NCI-H2107 treated with DMSO at 0.1 percent for 48 hours (cell line): ENCODE data around the gene SLC8A2.
"Not testable (repeated sequence)": the region's sequence is repeated elsewhere in the genome, so short reads cannot be mapped to it uniquely, and the experiment has no call there.

Experiments used
- DNase-seq: peaks from one replicate; lab custom pipeline; 2025; ENCODE audit not compliant: unreplicated experiment; lab: John Stamatoyannopoulos, UW

The SLC8A2 gene

DNA sequence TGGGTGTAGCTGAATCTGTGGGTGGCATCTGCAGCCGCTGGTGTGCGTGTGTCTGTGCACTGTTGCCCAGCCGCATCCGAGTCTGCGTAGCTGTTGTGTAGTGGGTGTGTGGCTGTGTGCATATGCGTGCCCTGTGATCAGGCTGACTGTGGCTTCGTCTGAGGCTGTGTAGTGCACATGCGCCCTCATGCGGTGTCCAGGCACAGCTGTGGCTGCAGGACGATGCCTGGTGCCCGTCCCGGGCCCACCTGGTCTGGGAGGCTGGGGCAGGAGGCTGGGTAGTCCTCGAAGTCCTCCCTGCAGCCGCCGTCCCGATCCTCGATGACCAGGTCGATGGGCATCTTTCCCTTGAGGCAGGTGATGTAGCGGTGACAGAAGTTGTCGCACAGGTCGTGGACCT is 57.2 kb downstream of the SLC8A2 start:
- no peak for DNase-seq

DNA sequence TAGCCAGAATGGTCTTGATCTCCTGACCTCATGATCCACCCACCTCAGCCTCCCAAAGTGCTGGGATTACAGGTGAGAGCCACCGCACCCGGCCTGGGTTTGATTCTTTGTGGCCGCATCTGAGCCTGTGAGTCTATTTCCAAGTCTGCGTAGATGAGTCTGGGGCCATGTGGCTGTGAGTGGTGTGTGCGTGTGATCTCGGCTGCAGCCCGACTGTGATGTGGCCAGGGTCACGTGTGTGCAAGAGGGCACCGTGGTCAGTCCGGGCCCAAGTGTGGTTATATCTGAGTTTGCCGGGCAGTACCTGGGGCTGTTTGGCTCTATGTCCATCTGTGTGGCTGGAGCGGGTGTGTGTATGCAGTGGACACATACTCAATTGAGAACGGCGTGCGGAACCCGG is 57.8 kb downstream of the SLC8A2 start:
- DNase-seq = no peak

DNA sequence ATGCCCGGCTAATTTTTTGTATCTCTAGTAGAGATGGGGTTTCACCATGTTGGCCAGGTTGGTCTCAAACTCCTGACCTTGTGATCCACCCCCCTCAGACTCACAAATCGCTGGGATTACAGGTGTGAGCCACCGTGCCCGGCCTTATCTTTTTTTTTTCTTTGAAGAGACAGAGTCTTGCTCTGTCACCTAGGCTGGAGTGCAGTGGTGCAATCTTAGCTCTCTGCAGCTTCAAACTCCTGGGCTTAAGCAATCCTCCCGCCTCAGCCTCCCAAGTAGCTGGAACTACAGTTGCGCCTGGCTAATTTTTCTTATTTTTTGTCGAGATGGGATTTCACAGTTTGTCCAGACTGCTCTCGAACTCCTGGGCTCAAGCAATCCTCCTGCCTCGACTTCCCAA is 60.0 kb downstream of the SLC8A2 start:
- DNase-seq = not testable (repeated sequence)

DNA sequence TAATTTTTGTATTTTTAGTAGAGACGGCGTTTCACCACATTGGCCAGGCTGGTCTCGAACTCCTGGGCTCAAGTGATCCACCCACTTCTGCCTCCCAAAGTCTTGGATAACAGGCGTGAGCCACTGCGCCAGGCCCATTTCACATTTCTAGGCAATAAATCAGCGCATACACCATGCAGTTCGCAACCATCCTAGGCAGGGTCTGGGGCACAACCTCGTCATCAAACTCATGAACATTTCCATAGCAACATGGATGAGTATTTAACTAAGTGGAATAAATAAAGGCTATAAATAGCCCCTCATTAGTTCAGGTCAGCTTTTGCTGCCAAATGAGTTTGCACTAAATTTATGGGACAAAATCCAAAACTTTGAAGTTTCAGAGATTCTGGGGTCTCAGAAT is 60.6 kb downstream of the SLC8A2 start:
- DNase-seq = no peak

DNA sequence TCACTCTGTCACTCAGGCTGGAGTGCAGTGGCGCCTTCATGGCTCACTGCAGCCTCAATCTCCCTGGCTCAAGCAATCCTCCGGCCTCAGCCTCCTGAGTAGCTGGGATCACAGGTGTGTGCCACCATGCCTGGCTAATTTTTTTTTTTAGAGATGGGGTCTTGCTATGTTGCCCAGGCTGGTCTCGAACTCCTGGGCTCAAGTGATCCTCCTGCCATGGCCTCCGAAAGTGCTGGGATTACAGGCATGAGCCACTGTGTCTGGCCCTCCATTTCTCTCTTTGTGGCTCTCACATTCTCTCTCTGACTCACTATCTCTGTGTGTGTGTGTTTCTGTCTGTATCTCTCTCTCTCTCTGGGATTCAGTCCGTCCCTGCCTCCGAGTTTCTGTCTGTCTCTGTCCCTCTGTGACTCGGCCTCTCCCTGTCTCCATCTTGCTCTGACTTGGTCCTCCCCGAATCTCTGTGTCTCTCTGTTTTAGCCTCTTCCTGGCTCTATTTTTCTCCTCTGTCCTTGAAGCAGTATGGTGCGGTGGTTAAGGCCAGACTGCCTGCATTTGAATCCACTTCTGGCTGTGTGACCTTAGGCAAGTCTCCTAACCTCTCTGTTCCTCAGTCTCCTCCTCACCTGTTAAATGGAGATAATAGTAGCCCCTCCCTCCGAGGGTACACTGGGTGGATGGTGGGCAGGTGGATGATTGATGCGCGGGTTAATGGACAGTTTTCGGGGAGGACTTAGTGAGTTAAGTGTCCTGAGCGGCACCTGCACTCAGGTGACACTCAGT is 63.3 kb downstream of the SLC8A2 start:
- DNase-seq = no peak

DNA sequence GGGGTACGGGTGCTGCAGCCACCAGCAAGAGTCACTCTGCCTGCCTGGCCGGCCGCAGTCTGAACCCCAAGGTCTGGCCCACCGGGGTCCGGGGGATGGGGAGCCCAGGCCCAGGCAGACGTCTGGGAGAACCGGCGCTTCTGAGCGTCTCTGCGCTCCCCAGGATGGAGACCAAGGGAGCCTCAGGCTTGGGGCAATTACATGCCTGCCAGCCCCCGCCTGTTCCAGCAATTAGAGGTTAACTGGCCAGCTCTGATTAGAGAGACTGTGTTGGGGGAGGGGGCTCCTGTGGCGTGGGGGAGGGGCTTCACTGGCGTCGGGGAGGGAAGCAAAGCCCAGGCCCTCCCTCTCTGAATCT is 64.3 kb downstream of the SLC8A2 start:
- DNase-seq = no peak

DNA sequence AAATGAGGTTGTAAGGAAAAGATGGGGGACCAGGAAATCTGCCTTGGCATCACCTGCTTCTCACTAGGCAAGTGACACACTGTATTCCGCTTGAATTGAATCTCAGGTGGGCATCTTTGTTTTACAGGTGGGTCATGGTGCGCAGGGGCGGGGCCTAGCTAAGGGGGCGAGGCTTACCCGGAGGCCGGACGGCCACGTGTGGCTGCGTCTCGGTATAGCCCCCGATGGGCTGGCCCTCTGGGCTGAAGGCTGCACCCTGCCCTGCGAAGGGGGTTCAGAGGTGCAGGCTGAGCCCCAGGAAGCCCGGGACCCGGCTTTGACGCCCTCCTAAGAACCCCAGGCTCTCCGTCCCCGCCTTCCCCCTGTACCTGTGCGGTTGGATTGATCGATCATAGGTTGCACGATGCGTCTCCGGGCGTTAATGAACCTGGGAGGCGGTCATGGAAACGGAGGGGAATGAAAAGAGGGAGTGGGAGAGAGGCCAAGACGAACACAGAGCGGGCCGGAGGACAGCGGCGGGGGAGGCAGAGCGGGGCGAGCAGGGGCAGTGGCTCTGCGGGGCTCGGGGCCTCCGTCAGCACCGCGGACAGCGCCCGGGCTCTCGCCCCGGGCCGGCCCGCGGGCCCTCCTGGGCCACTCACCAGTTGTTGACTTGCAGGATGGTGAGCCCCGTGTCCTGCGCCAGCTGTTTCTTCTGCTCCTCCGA is 64.8 kb downstream of the SLC8A2 start:
- no peak for DNase-seq

DNA sequence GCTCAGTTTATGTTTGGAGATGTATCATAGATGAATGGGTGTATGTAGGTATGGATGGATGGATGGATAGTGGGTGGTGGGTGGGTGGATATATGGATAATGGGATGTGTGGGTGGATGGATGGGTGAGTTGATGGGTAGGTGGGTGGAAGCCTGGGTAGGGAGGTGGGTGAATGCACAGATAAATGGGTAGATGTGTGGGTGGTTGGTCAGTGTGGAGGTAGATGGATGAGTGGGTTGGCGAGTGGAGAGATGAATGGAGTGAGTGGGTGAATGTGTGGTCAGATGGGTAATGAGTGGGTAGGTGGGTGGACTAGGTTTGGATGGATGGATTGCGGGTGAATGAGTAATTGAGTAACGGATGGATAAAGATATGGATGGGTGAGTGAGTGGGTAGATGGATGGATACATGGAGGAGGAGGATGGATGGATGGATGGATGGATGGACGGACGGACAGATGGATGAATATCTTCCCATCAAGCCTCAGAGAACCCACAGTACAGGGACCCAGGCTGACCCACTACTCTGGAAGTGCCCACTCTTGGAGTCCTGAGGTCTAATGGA is 65.8 kb downstream of the SLC8A2 start:
- no peak for DNase-seq

DNA sequence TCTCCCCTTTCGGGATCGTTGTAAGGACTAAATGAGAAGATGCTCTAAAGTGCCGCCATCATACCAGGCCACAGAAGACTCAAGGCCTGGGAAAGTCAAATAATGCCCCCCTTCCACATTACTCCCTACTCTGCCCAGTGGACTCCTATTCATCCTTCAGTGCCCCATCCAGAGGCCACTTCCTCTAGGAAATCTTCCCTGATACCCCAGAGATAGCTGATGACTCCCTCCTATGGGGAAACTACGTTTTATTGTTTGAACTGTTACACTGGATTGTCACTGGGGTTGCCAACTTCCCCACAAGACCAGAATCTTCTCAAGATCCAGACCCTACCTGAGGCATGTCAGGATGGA is 66.5 kb downstream of the SLC8A2 start:
- no peak for DNase-seq

DNA sequence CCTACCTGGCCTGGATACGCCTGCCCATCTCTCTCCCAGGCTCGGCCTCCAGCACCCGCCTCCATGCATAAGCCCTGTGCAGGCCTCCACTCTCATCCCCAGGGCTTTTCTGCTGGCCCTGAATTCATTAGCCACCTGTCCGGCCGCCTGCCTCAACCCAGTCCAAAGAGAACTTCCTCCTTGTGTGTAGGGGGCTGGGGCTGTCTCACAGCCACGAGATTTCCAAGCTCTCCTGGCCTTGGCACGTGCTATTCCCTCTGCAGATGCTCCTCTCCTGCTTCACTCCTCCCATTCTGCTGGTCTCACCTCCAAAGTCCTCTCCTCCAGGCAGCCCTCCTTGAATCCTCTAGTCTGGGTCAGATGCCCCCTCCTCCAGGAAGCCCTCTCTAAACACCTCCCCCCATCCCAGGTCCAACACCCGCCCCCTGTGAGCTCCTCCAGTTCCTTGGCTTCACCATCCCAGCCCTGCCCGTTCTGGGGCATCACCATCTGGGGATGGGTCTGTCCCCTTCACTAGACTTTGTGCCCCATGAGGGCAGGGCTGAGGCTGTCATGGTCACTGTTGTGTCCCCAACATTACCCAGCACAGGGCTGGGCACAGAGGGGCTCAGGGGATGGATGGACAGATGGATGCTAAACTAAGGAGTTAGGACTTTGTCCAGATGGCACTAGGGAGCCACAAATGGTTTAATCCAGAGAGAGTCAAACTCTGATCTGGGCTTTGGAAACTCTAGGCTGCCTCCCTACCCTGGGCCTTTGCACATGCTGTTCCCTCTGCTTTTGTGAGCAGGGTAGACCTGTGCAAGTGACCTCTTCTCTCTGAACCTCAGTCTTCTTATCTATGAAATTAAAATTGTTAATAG is 67.1 kb downstream of the SLC8A2 start:
- DNase-seq = no peak

DNA sequence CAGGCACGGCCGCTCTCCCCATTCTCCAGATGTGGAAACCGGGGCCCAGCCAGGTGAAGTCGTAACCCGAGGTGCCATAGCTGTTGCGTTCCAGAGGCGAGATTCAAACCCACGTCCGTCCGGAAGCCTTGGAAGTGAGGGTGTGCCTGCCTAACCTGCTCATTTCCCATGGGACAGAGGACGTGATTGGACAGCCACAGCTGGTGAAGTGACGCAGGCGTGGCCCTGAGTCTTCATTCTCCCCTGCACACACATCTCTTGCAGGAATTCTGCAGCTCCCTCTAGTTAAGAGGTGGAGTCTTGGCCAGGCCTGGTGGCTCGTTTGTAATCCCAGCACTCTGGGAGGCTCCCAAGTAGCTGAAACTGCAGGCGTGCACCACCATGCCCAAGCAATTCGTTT is 69.2 kb downstream of the SLC8A2 start:
- no peak for DNase-seq

DNA sequence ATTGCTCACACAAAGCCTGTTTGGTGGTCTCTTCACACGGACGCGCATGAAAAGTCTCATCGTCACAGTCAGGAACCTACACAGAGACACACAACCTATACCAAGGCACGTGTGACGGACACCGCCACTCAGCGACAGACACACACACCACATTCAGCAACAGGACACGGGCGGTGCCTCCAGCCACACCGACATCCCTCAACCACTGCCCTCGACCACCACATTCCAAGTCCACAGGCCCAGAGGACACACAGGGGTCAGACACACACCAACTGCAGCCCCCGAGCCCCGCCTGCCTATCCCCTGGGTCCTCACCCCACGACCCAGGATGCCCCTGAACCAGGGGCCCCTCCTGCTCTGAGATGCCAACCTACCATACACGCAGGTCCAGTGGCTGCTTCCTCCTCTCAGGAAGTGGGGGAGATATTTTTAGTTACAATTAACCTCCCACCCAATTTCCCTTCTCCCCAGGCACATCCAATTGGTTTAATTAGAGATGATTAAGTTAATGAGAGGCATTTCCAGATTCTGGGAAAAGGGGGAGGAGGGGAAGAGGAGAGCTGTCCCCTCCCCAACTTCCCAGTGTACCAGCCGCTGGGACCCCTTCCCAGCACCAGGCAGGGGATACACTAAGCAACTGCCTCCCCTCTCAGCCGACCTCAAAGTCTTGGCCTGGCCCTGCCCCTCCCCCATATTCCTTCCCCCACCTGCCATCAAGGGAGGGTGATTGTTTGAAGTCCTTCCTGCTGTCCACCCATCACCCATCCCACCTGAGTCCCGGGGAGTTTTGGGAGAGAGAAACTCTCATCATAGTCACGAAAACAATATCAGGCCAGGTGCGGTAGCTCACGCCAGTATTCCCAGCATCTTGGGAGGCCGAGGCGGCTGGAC is 72.7 kb downstream of the SLC8A2 start:
- DNase-seq = no peak

DNA sequence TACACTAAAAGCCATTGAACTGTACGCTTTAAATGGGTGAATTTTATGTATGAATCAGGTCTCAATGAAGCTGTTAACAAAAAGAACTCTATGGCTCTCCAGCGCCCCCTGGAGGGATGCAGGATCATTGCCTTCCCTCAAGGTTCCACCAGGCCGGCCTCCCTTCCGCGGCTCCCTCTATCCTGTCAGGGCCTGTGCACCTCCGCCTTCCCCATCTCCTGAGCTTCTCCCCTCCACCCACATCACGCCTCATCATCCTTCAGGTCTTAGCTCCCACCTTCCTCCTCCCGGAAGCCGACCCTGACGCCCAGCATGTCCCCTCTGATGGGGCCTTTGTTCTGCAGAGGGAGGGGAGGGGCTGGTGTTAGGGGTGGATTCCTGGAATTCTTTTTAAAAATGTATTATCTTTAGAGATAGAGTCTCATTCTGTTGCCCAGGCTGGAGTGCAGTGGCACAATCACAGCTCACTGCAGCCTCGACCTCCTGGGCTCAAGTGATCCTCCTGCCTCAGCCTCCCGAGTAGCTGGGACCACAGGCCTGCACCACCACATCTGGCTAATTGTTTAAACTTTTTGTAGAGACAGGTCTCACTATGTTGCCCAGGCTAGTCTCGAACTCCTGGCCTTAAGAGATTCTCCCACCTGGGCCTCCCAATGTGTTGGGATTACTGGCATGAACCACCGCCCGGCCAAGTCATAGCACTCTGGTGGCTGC is 80.0 kb downstream of the SLC8A2 start:
- DNase-seq = peak; percentile 48

DNA sequence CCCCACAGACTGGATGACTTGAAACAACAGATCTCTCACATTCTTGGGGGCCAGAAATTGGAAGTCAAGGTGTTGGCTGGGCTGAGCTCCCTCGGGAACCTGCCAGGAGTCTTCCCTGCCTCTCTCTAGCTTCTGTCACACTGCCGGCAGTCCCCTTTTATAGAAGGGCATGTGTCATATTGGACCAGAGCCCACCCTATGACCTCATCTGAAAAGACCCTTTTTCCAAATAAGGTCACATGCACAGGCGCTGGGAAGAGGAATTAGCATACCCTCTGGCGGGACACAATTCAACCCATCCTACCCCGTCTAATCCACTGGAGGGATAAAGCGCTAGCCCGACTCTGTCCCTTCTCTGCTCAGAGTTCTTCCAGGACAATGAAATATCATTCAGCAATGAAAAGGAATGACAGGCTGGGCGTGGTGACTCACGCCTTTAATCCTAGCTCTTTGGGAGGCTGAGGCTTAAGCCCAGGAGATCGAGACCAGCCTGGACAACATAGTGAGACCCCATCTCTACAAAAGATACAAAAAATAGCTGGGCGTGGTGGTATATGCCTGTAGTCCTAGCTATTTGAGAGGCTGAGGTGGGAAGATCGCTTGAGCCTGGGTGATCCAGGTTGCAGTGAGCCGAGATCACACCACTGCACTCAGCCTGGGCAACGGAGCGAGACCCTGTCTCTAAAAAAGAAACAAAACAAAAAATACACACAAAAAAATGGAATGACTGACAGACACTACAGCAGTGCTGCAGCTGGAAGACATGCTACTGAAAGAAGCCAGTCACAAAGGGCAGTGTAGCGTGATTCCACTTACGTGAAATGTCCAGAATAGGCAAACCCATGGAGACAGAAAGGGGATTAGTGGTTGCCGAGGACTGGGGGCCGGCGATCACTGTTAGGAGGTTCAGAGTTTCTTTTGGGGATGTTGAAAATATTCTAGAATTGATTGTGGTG is 80.9 kb downstream of the SLC8A2 start:
- DNase-seq = no peak

DNA sequence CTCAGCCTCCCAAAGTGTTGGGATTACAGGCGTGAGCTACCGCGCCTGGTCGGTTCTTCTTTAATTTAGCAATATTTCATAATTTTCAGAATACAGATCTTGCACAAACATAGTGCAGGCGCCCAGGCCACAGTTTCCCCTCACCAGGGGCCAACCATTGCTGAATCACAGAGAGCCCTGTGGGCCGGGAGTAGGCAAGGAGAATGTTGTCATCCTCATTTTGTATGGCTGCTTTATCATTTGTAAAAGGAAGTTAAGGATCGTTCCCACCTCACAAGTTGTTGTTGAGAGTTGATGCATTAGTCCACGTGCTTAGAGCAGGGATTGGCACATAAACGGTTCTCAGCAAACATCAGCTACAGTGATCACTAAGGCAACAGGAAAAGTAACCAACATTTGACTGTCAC is 82.5 kb downstream of the SLC8A2 start:
- no peak for DNase-seq

DNA sequence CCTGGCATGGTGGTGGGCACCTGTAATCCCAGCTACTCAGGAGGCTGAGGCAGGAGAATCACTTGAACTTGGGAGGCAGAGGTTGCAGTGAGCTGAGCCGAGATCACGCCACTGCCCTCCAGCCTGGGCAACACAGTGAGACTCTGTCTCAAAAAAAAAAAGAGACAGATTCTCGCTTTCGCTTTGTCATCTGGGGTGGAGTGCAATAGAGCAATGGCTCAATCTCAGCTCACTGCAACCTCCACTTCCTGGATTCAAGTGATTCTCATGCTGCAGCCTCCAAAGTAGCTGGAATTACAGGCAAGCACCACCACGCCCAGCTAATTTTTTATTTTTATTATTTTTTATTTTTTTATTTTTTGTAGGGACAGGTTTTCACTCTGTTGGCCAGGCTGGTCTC is 83.0 kb downstream of the SLC8A2 start:
- DNase-seq = not testable (repeated sequence)

DNA sequence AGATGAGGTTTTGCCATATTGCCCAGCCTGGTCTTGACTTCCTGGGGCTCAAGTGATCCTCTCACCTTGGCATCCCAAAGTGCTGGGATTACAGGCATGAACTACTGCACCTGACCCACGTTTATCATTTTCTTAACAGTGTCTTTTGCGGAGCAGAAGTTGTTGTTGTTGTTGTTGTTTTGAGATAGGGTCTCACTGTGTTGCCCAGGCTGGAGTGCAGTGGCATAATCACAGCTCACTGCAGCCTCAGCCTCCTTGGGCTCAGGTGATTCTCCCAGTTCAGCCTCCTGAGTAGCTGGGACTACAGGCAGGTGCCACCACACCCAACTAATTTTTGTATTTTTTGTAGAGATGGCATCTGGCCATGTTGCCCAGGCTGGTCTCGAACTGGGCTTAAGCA is 84.1 kb downstream of the SLC8A2 start:
- not testable (repeated sequence) for DNase-seq

DNA sequence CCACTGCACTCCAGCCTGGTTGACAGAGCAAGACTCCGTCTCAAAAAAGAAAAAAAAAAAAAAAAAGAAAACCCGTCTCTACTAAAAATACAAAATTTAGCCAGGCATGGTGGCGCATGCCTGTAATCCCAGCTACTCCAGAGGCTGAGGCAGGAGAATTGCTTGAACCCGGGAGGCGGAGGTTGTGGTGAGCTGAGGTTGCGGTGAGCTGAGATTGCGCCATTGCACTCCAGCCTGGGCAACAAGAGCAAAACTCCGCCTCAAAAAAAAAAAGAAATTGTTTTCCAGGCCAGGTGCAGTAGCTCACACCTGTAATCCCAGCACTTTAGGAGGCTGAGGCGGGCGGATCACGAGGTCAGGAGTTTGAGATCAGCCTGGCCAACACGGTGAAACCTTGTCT is 85.1 kb downstream of the SLC8A2 start:
- DNase-seq = peak; percentile 2

DNA sequence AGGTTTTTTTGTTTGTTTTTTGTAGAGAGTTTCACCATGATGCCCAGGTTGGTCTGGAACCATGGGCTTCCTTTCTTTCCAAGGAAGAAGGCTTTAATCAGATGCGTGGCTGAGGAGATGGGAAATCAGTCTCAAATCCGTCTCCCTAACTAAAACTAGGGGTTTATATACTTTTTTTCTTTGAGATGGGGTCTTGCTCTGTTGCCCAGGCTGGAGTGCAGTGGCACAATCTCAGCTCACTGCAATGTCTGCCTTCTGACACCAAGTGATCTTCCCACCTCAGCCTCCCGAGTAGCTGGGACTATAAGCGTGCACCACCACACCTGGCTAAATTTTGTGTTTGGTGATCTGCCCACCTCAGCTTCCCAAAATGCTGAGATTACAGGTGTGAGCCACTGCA is 87.2 kb downstream of the SLC8A2 start:
- not testable (repeated sequence) for DNase-seq
